ENCODE measurements around the gene KPNB1. TPM values are rescaled to one million over a fixed set of nuclear protein-coding genes. Genes with fewer than 3 reads are reported as not detected.

The KPNB1 gene
- total RNA-seq, 1 experiment from 2014 or later: 742 TPM

GRCh38 chr17:47686664-47687327, 37.1 kb downstream of the KPNB1 start:
- no peaks in the 10 kb centered on the region for H3K79me1 ChIP-seq (ENCODE audit: insufficient read depth, low read depth, low read length, poor library complexity, severe bottlenecking)
- no peak overlapping the region for H3K56ac ChIP-seq (ENCODE audit: insufficient read length, low read depth, low read length)
- Mint-ChIP-seq H3K9me3 (no peaks in the 10 kb centered on the region; a peak in 1 of 5 replicates), H3K4me1 (peaks cover 32 to 33% of the 10 kb centered on the region in 2 experiments), H3K4me3 (no peak overlapping the region), H3K36me3 (ENCODE audit: insufficient read depth in 1 of 3, low read depth in 3 of 3) (peaks cover 18 to 40% (median 34%) of the 10 kb centered on the region in 3 experiments; a peak in 6 of 7 replicates), H3K27me3 (ENCODE audit: low read depth) (no peaks in the 10 kb centered on the region), H3K27ac (peak overlapping the region; percentile 60 to 90 (median 88); a peak in 3 of 7 replicates)
- H3K9ac ChIP-seq (ENCODE audit: extremely low read depth, insufficient read length, low read length): no peak overlapping the region
- H3K14ac ChIP-seq (ENCODE audit: insufficient read depth, low read length): no peak overlapping the region
- no peak for DNase-seq
- TF ChIP-seq CTCF (conservative IDR thresholded peaks at IDR 0.05): no peak
- no peak overlapping the region for H3K4me2 ChIP-seq (ENCODE audit: insufficient read depth, insufficient read length, low read length)
- no peak overlapping the region for H4K8ac ChIP-seq (replicated peaks; ENCODE audit: insufficient read length, low read depth, low read length)
- no peak overlapping the region for H2BK20ac ChIP-seq (ENCODE audit: low read depth, low read length, poor library complexity, severe bottlenecking)
- H3K79me2 ChIP-seq (ENCODE audit: insufficient read depth, low read length): no peaks in the 10 kb centered on the region
- H3K27me3 ChIP-seq (ENCODE audit: insufficient read depth, low read length): no peaks in the 10 kb centered on the region
- no peak overlapping the region for H3T11ph ChIP-seq (ENCODE audit: low read length)
- no CpG with 5 or more reads among the region's 7 CpGs for WGBS (ENCODE audit: extremely low coverage, insufficient read length, low lambda C conversion rate)
- H3K9me3 ChIP-seq (ENCODE audit: control insufficient read depth, low read depth, low read length): no peaks in the 10 kb centered on the region
- H3K18ac ChIP-seq (ENCODE audit: insufficient read length, low read depth, low read length): no peak overlapping the region
- H4K5ac ChIP-seq (ENCODE audit: insufficient read length, low read depth, low read length): no peak overlapping the region
- no peaks in the 10 kb centered on the region for H3K23me2 ChIP-seq (ENCODE audit: insufficient read length, low read depth, low read length, poor library complexity, severe bottlenecking)
- H2BK12ac ChIP-seq (ENCODE audit: insufficient read length, low read depth, low read length): no peak overlapping the region
- H4K20me1 ChIP-seq (ENCODE audit: control insufficient read depth, insufficient read depth, insufficient read length): no peaks in the 10 kb centered on the region
- no peak overlapping the region for H4K91ac ChIP-seq (ENCODE audit: insufficient read length, low read depth, low read length)
- H2AFZ ChIP-seq (ENCODE audit: low read length): no peak overlapping the region
- no peak overlapping the region for H2AK5ac ChIP-seq (ENCODE audit: insufficient read length, low read length)
- H2BK15ac ChIP-seq (ENCODE audit: low read depth, low read length): no peak overlapping the region
- no peak overlapping the region for H3K27ac ChIP-seq (ENCODE audit: insufficient read length, low read depth, low read length)
- no peak overlapping the region for H3K4ac ChIP-seq (ENCODE audit: low read depth, low read length)
- H3K4me1 ChIP-seq (ENCODE audit: insufficient read depth, low read length): peaks cover 6% of the 10 kb centered on the region; the same call in 1 of the 2 replicates
- no peak overlapping the region for H3K23ac ChIP-seq (ENCODE audit: insufficient read length, low read depth, low read length)
- no peak overlapping the region for H2BK120ac ChIP-seq (ENCODE audit: low read depth, low read length, poor library complexity, severe bottlenecking)
- H2BK5ac ChIP-seq (ENCODE audit: insufficient read length, low read length): no peak overlapping the region
